T-helper 1 cell treated with Interleukin-12 subunit alpha and Interleukin-12 subunit beta and Interleukin-4 antibody, amounts not matched to agents 30 ng/mL and 1 ng/mL, for 36 hours (primary cell): ENCODE measurements around the gene AK5. TPM values are rescaled to one million over a fixed set of nuclear protein-coding genes. Genes with fewer than 3 reads are reported as not detected.
"Not testable (repeated sequence)": the region's sequence is repeated elsewhere in the genome, so short reads cannot be mapped to it uniquely, and the experiment has no call there.

Experiments
- intact Hi-C: fragments of 100-400 bp; cut with micrococcal nuclease; formaldehyde crosslinking; loops from one replicate; pipeline ENCODE4 v1.15.1; 2024
- total RNA-seq: library from RNA; stranded (reverse); gene quantifications from 2 replicates; pipeline ENCODE4 v1.2.3, GENCODE V29; 2022

AK5 gene
- total RNA-seq, 1 donor from 2014 or later, result 0.34 TPM

GRCh38 chr1:77484926-77485325 is 203.1 kb downstream of the AK5 start:
- intact Hi-C loops, result no loop called here

GRCh38 chr1:77487631-77488030 is 205.8 kb downstream of the AK5 start:
- intact Hi-C loops, result no loop called here

- intact Hi-C loops, result no loop called here
These were observed 208.1 kb downstream of the AK5 start for GRCh38 chr1:77489910-77490309.

GRCh38 chr1:77494026-77494425 is 212.2 kb downstream of the AK5 start:
- intact Hi-C loops, result no loop called here

- intact Hi-C loops, result no loop called here
These were observed 217.1 kb downstream of the AK5 start for GRCh38 chr1:77498918-77499317.

GRCh38 chr1:77499466-77499865 is 217.6 kb downstream of the AK5 start:
- intact Hi-C loops, result no loop called here

- intact Hi-C loops, result no loop called here
These were observed 223.2 kb downstream of the AK5 start for GRCh38 chr1:77504986-77505385.

GRCh38 chr1:77506771-77507170 is 225.0 kb downstream of the AK5 start:
- intact Hi-C loops, result no loop called here

GRCh38 chr1:77509051-77509492 is 227.3 kb downstream of the AK5 start:
- intact Hi-C loops, result no loop called here

GRCh38 chr1:77509898-77510297 is 228.1 kb downstream of the AK5 start:
- intact Hi-C loops, result no loop called here

GRCh38 chr1:77511440-77511840 is 229.6 kb downstream of the AK5 start:
- intact Hi-C loops, result no loop called here

GRCh38 chr1:77512650-77513049 is 230.8 kb downstream of the AK5 start:
- intact Hi-C loops, result not testable (repeated sequence)

- intact Hi-C loops, result no loop called here
These were observed 232.3 kb downstream of the AK5 start for GRCh38 chr1:77513839-77514763.

- intact Hi-C loops, result no loop called here
These were observed 233.3 kb downstream of the AK5 start for GRCh38 chr1:77514921-77515776.

- intact Hi-C loops, result no loop called here
These were observed 234.3 kb downstream of the AK5 start for GRCh38 chr1:77516106-77516505.

- intact Hi-C loops, result no loop called here
These were observed 242.2 kb downstream of the AK5 start for GRCh38 chr1:77524038-77524437.

- intact Hi-C loops, result loop anchor here (5.0 to 10.0 kb wide), 2 partner anchors 249 to 506 kb away; partner anchors contain the start of gene AK5
These were observed 249.3 kb downstream of the AK5 start for GRCh38 chr1:77531149-77531548.

GRCh38 chr1:77531596-77532280 is 249.9 kb downstream of the AK5 start:
- intact Hi-C loops, result loop anchor here (2.0 to 10.0 kb wide), 4 partner anchors 249 to 1541 kb away; partner anchors contain the start of genes AK5 and PIGK

- intact Hi-C loops, result loop anchor here (1.0 to 10.0 kb wide), 9 partner anchors 151 to 1542 kb away; partner anchors contain the start of genes AK5 and PIGK
These were observed 250.8 kb downstream of the AK5 start for GRCh38 chr1:77532641-77533040.

GRCh38 chr1:77533660-77534305 is 252.0 kb downstream of the AK5 start:
- intact Hi-C loops, result loop anchor here (1.0 to 10.0 kb wide), 9 partner anchors 150 to 1543 kb away; partner anchors contain the start of genes AK5 and PIGK
